Activated gamma-delta T cell treated with anti-CD3 and anti-CD28 coated beads, Interleukin-2, amount 50 U/mL, for 16 hours (primary cell): ENCODE data around the gene CHRNA7.
"Not testable (repeated sequence)": the region's sequence is repeated elsewhere in the genome, so short reads cannot be mapped to it uniquely, and the experiment has no call there.

Experiments
- DNase-seq: peaks from one replicate; pipeline ENCODE4 v3.0.0-alpha.2; 2020; ENCODE audit warnings: low read depth

The CHRNA7 gene

GRCh38 chr15:32193780-32194179 is 163.5 kb downstream of the CHRNA7 start:
- not testable (repeated sequence) for DNase-seq

GRCh38 chr15:32196206-32196605 is 165.9 kb downstream of the CHRNA7 start:
- not testable (repeated sequence) for DNase-seq

DNA sequence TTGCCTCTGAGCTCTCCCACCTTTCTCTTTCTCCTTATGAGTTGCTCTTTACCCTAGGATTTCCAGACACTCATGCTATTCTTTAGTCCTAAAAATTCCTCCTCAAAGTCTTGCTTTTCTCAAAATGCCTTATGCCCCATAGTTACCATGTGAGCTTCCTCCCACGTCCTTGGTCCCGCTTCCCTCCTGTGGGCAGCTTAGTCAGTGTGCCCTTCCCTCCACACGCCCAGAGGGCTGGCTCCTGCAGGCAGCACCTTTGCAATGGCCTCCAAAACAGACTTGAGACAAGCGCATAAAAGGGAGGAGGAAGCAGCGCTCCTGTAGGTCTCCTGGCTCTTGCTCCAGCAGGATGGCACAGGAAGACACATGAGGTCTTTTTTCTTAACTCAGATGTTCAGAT is 168.6 kb downstream of the CHRNA7 start:
- DNase-seq = not testable (repeated sequence)

- not testable (repeated sequence) for DNase-seq
Measured at GRCh38 chr15:32209081-32209480, 178.8 kb downstream of the CHRNA7 start.

DNA sequence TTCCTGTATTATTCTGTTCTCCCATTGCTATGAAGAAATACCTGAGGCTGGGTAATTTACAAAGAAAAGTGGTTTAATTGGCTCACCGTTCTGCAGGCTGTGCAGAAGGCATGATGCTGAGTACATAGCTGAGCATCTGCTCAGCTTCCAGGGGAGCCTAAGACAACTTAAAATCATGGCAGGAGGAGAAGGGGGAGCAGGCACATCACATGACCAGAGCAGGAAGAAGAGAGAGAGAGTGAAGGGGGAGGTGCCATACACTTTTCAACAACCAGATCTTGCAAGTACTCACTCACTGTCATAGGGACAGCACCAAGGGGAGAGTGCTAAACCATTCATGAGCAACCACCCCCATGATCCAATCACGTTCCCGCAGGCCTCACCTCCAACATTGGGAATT is 188.4 kb downstream of the CHRNA7 start:
- no peak for DNase-seq
